Endothelial cell of umbilical vein (primary cell): Measurements from ENCODE around the gene ITGA2. TPM values are rescaled to one million over a fixed set of nuclear protein-coding genes. Genes with fewer than 3 reads are reported as not detected.

Source experiments
- BruUV-seq: library from RNA; stranded (reverse); fragments of 400-500 nt; replicated peaks from 2 replicates; lab custom pipeline; 2021; lab: Mats Ljungman, UMichigan
- CTCF ChIA-PET: fragments of 300-600, 350-600 bp; sonication (Branson Sonifier 250); formaldehyde crosslinking; loops from one replicate; lab custom pipeline; 2021; ENCODE audit warnings: antibody characterized with exemption, inconsistent platforms; lab: Charles Lee
- POLR2A ChIA-PET: fragments of 300-600, 350-600 bp; sonication (Branson Sonifier 250); formaldehyde crosslinking; loops from one replicate; lab custom pipeline; 2021; ENCODE audit warnings: antibody characterized with exemption, inconsistent platforms; lab: Charles Lee
- DNase-seq: peaks from one replicate; pipeline ENCODE4 v3.0.0-alpha.2; 2011; ENCODE audit warnings: low read depth, low spot score
- FAIRE-seq: peaks from 2 replicates; lab custom pipeline; 2011; peaks lifted over from hg19 to GRCh38; lab: Jason Lieb, UNC
- H2AFZ ChIP-seq: 2 replicates; pipeline ENCODE4 v1.6.0; 2012; ENCODE audit warnings: low read depth, low read length, control low read depth, inconsistent platforms
- H3K27ac ChIP-seq: 2 replicates; pipeline ENCODE4 v1.5.1; 2011; ENCODE audit warnings: low read depth, mild to moderate bottlenecking, control low read depth, low read length, moderate library complexity; ENCODE audit not compliant: insufficient read depth
- H3K27me3 ChIP-seq, 2 experiments: 2 replicates each; pipeline versions ENCODE4 v1.6.0 to v1.6.1; 2011; ENCODE audit warnings: low read length in 2 of 2, mixed read lengths in 1 of 2; ENCODE audit not compliant: control insufficient read depth in 2 of 2, insufficient read depth in 2 of 2
- H3K36me3 ChIP-seq, 2 experiments: 2 replicates in 1 of 2; 3 replicates in 1 of 2; pipeline ENCODE4 v1.5.1; 2011; ENCODE audit warnings: low read length in 2 of 2, mild to moderate bottlenecking in 1 of 2, moderate library complexity in 1 of 2; ENCODE audit not compliant: control insufficient read depth in 2 of 2, insufficient read depth in 2 of 2; ENCODE audit errors: extremely low read depth in 1 of 2
- H3K4me1 ChIP-seq: 3 replicates; pipeline ENCODE4 v1.5.1; 2011; ENCODE audit warnings: mild to moderate bottlenecking, low read length; ENCODE audit not compliant: control insufficient read depth, insufficient read depth; ENCODE audit errors: extremely low read depth
- H3K4me2 ChIP-seq: 2 replicates; pipeline ENCODE4 v1.6.1; 2011; ENCODE audit warnings: low read length, control low read depth, mixed read lengths; ENCODE audit not compliant: insufficient read depth
- H3K4me3 ChIP-seq, 3 experiments: fragments of 200-600 bp in 1 of 3; sonication (generic), shearing (Covaris generic) in 1 of 3; replicated peaks in 1 of 3; 2 replicates each; pipeline ENCODE4 v1.5.1; 2011 to 2016; ENCODE audit warnings: control low read depth in 3 of 3, low read length in 3 of 3, mild to moderate bottlenecking in 2 of 3, inconsistent platforms in 1 of 3, low read depth in 1 of 3, moderate library complexity in 1 of 3; ENCODE audit not compliant: insufficient read depth in 1 of 3
- H3K79me2 ChIP-seq: 2 replicates; pipeline ENCODE4 v1.6.0; 2012; ENCODE audit warnings: low read length, inconsistent platforms; ENCODE audit not compliant: control insufficient read depth, insufficient read depth
- H3K9ac ChIP-seq: replicated peaks from 2 replicates; pipeline ENCODE3; 2011; ENCODE audit warnings: low read length, control low read depth; ENCODE audit not compliant: insufficient read depth; ENCODE audit errors: extremely low read depth
- H3K9me1 ChIP-seq: replicated peaks from 3 replicates; pipeline ENCODE4 v1.6.0; 2011; ENCODE audit warnings: mild to moderate bottlenecking, low read length; ENCODE audit not compliant: control insufficient read depth, insufficient read depth; ENCODE audit errors: extremely low read depth
- H3K9me3 ChIP-seq: replicated peaks from 2 replicates; pipeline ENCODE4 v1.5.1; 2012; ENCODE audit warnings: low read length, inconsistent platforms; ENCODE audit not compliant: control insufficient read depth, insufficient read depth
- H4K20me1 ChIP-seq: replicated peaks from 2 replicates; pipeline ENCODE3; 2011; ENCODE audit warnings: mild to moderate bottlenecking, low read length; ENCODE audit not compliant: control insufficient read depth, insufficient read depth; ENCODE audit errors: extremely low read depth
- FOS ChIP-seq: IDR thresholded peaks from 2 replicates; pipeline ENCODE4 v1.6.1; 2011; ENCODE audit warnings: mild to moderate bottlenecking, low read length, moderate library complexity, borderline replicate concordance; ENCODE audit not compliant: insufficient read depth
- JUN ChIP-seq: IDR thresholded peaks from 2 replicates; pipeline ENCODE4 v1.6.1; 2011; ENCODE audit warnings: borderline replicate concordance, low read depth; ENCODE audit not compliant: insufficient read length, insufficient read depth
- POLR2AphosphoS5 ChIP-seq: IDR thresholded peaks from 2 replicates; pipeline ENCODE4 v1.6.1; 2012; ENCODE audit warnings: low read depth, mild to moderate bottlenecking, control low read depth, low read length, moderate library complexity; ENCODE audit not compliant: insufficient read depth
- dilution Hi-C: fragments of 300-500 bp; cut with MboI; formaldehyde crosslinking; loops from one replicate; pipeline ENCODE4 v1.15.0; 2019; ENCODE audit warnings: low sequenced_read_pairs; ENCODE audit not compliant: extremely low pct_ligation_motif_present
- intact Hi-C: fragments of 100-400 bp; cut with micrococcal nuclease; formaldehyde crosslinking; loops from one replicate; pipeline ENCODE4 v1.10.0; 2022
- polyA plus RNA-seq, 4 experiments: library from polyadenylated mRNA; depleted of rRNA in 3 of 4; stranded (reverse) in 3 of 4; unstranded in 1 of 4; fragments of >200 nt; gene quantifications; 2 replicates each; pipeline versions ENCODE4 v1.2.1 to v1.2.3, GENCODE V29; 2011 to 2012; ENCODE audit warnings: missing spikeins in 1 of 4
- total RNA-seq: library from RNA; stranded (reverse); gene quantifications from 2 replicates; pipeline ENCODE4 v1.2.3, GENCODE V29; 2021

ITGA2 gene
- total and polyA plus RNA-seq, 2 donors (not counting 3 experiments of a cell fraction or from before 2014, with no cell fraction given), result 11.2 to 62.3 TPM

- Histone ChIP-seq H3K4me3 (no peak overlapping the region), H3K9me1 (no peaks in the 10 kb centered on the region), H3K9me3 (no peaks in the 10 kb centered on the region), H3K27me3 (peaks cover 0 to 2% of the 10 kb centered on the region in 2 experiments), H3K9ac (no peak overlapping the region), H3K4me1 (no peaks in the 10 kb centered on the region), H3K79me2 (no peaks in the 10 kb centered on the region), H4K20me1 (no peaks in the 10 kb centered on the region), H3K36me3 (no peaks in the 10 kb centered on the region), H3K4me2 (no peak overlapping the region), H2AFZ (no peak overlapping the region), H3K27ac (no peak overlapping the region)
- CTCF ChIA-PET, result interaction anchor here (2.0 to 2.7 kb wide), 2 partner anchors 171 to 1110 kb away, joined by 4 to 9 read pairs; no protein-coding TSS in a partner anchor
- no TSS peak for BruUV-seq
- POLR2A ChIA-PET, result no interaction called here
- dilution Hi-C loops, result no loop called here
- DNase-seq, result no peak
- no peak for TF ChIP-seq JUN
- no peak for FAIRE-seq
- intact Hi-C loops, result no loop called here
These were observed 129.7 kb downstream of the ITGA2 start for GRCh38 chr5:53118879-53119278.

- FAIRE-seq, result no peak
- TF ChIP-seq POLR2AphosphoS5, result no peak
- no peak for TF ChIP-seq FOS
These were observed 131.0 kb downstream of the ITGA2 start for GRCh38 chr5:53120165-53120564.

More at GRCh38 chr5:53120165-53120564, 131.0 kb downstream of the ITGA2 start:
- no peaks in the 10 kb centered on the region for H3K79me2 ChIP-seq
- no peak overlapping the region for H3K4me2 ChIP-seq
- POLR2A ChIA-PET, result no interaction called here
- no peaks in the 10 kb centered on the region for H3K9me1 ChIP-seq
- H4K20me1 ChIP-seq, result no peaks in the 10 kb centered on the region
- dilution Hi-C loops (no loop called here), intact Hi-C loops (loop anchor here (5.0 kb wide), 1 partner anchor 1097 kb away; no protein-coding TSS in a partner anchor)
- no peak overlapping the region for H3K9ac ChIP-seq
- H3K4me3 ChIP-seq, result no peak overlapping the region
- no peaks in the 10 kb centered on the region for H3K4me1 ChIP-seq
- no peak overlapping the region for H3K27ac ChIP-seq
- H3K27me3 ChIP-seq, result peaks cover 0 to 2% of the 10 kb centered on the region in 2 experiments
- no peaks in the 10 kb centered on the region for H3K36me3 ChIP-seq
- no peak overlapping the region for H2AFZ ChIP-seq
- DNase-seq, result no peak
- H3K9me3 ChIP-seq, result no peaks in the 10 kb centered on the region
- CTCF ChIA-PET, result interaction anchor here (2.0 to 2.7 kb wide), 2 partner anchors 172 to 1109 kb away, joined by 4 to 9 read pairs; no protein-coding TSS in a partner anchor
- no TSS peak for BruUV-seq
